GM21723 (cell line): ENCODE results near the gene JCAD.
A peak's percentile ranks its signal among the peaks of the same experiment; 100 is the strongest.
"Not testable (repeated sequence)": the region's sequence is repeated elsewhere in the genome, so short reads cannot be mapped to it uniquely, and the experiment has no call there.

ENCODE experiments used
- ATAC-seq: cut with Tn5 transposase; IDR thresholded peaks from one replicate; pipeline ENCODE4 v1.9.1; 2021; ENCODE audit warnings: mild to moderate bottlenecking, moderate library complexity; ENCODE audit not compliant: unreplicated experiment

Gene JCAD

GRCh38 chr10:30028006-30028737 is 31.2 kb downstream of the JCAD start:
- ATAC-seq, result no peak

DNA sequence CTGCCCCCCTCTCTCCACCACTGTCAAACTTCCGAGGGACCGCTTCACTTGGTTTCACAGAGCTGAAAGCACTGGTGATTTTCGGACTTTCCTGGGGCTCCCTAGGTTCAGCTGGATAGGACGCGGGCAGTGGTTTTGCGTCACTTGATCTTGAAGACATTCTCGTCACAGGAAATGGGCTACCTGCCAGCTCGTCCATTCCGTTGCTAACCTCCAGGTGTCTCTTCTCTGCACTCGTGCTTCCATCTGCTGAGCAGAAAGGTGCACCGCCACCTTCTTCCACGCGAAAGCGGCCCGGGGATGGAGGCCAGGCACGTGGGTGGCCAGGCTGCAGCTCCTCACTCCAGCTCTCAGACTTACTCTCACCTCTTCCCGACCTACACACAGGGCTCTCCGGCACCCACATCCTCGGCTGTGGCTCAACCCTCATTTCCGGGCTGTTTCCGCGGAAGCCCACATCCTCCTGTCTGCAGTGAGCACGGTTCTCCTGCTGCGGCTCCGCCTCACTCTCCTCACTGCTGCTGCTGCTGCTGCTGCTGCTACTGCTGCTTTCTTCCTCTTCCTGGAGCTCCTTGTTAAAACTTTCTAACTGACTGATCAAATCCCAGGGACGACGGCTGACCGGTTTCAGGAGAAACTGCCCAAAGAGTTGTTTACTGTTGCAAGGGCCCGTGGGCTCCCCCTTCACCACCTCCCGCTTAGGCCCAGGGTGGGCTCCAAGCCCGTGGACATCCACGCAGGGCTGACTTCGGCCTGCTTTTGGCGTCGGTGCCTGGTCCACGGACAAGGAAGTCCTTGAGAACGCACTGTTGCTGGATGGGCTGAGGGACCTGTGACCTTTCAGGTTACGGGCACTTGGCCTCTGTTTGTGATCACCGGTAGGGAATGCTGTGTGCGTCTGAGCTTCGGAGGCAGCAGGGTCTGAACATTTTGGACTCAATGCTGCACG is 32.1 kb downstream of the JCAD start:
- peak; percentile 92 for ATAC-seq

GRCh38 chr10:30026578-30026977 is 32.8 kb downstream of the JCAD start:
- ATAC-seq, result no peak

DNA sequence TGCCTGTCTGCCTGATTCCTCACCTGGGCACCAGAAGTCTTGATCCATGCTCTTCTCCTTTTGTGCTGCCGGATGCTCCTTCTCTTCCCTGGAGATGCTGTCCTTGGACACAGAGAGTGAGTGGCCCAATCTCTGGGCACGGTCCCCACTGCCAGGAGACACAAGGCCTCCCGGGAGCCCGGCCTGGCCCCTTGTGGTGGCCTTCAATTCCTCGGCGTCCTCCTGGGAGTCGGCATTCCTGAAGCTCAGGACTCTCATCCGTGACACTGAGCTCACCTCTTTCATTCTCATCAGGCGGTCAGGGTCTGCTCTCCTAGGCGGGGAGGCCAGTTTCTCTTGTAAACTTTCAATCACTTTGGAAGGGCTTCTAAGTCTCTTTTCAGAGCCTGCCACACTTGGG is 33.3 kb downstream of the JCAD start:
- ATAC-seq, result no peak

DNA sequence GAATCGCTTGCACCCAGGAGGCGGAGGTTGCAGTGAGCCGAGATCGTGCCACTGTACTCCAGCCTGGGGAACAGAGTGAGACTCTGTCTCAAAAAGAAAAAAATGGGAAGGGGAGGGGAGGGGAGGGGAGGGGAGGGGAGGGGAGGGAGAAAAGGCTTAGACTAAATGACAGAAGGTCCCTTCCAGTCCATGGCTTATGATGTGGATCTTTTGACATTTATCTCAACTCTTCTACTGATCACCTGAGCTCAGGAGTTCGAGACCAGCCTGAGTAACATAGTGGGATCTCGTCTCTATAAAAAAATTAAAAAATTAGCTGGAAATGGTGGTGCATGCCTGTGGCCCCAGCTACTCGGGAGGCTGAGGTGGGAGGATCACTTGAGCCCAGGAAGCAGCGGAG is 34.0 kb downstream of the JCAD start:
- ATAC-seq, result not testable (repeated sequence)

GRCh38 chr10:30022590-30022989 is 36.8 kb downstream of the JCAD start:
- ATAC-seq, result no peak

DNA sequence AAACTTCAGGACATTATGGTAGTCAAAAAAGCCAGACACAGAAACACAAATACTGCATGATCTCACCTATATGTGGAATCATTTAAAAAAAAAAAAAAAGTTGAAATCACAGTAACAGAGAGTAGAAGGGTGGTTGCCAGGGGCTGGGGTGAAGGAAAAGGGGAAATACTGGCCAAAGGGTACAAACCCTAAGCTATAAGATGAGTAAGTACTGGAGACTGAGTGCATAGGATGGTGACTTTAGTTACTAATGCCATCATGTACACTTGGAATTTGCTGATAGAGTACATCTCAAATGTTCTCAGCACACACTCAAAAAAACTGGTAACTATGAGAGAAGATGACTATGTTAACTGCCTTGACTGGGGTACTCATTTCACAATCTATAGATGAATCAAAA is 39.9 kb downstream of the JCAD start:
- no peak for ATAC-seq

DNA sequence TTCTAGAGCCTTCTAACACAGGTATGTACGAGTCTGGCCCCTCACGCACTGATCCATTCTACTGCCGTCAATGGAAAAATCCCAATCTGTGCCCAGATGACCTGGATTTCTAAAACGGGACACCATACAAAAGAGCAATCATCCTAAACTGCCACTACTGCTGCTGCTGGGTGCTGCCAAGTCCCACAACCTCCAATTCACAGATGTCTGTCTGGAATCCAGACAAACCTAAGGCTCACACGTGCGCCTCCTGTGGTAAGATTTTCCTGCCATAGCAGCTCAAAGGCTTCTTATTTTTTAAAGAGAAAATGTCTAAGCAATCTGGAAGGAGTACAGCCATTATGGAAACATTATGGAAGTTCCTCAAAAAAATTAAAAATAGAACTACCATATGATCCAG is 40.9 kb downstream of the JCAD start:
- ATAC-seq, result no peak

GRCh38 chr10:30017966-30018365 is 41.4 kb downstream of the JCAD start:
- no peak for ATAC-seq

DNA sequence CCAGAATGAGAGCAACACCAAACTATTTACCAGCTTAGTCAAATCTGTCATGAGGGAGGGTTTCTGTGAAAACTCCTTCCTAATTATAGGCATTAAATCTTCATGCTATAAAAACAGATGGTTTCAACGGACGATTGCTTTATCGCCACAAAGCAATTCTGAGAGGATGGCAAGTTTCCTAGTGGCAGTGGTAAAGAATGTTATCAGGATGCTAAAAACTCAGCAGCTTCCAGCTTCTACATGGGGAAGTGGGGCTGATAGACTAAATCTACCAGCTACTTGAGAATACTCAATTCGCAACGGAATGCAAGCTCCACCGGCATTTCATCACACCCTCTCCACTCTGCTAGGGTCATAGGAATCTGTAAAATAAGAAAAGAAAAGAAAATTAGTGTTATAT is 41.8 kb downstream of the JCAD start:
- ATAC-seq, result no peak

- ATAC-seq, result no peak
Measured at GRCh38 chr10:30014511-30014910, 44.9 kb downstream of the JCAD start.

- no peak for ATAC-seq
Measured at GRCh38 chr10:30013757-30014156, 45.6 kb downstream of the JCAD start.

DNA sequence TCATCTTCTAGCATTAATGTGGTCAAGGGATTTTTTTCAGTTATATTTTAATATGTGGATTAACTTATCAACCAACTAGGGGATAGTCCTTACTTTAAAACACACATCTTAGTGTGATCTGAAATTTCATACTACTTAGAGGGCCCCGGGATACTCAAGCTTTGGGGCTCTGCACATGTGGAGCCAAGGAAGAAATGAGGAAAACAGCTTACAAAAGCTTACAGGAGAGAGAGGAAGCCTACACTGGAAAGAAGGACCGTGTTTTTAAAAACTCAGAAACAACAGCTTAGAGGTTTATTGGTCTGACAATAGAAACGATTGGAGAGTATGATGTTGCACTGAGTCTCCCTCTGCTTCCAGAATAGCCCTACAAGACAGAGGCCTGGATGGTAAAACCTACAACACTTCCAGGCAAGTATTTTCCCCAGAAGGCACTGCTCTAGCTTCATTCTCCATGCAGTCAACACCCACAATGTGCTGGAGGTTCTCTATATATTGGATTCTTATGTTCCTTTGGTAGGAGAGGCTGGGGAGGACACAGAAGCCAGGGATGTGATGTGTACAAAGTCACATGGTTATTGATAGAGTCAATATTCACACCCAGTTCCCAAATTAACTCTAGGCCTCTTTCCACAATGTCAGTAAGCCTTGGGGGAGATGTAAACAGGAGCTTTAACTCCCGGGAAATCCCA is 47.3 kb downstream of the JCAD start:
- no peak for ATAC-seq

- ATAC-seq, result no peak
Measured at GRCh38 chr10:30011396-30011795, 48.0 kb downstream of the JCAD start.

- no peak for ATAC-seq
Measured at GRCh38 chr10:30007406-30007805, 52.0 kb downstream of the JCAD start.

GRCh38 chr10:30006410-30006809 is 53.0 kb downstream of the JCAD start:
- no peak for ATAC-seq

- ATAC-seq, result not testable (repeated sequence)
Measured at GRCh38 chr10:30005116-30005515, 54.3 kb downstream of the JCAD start.

- peak; percentile 49 for ATAC-seq
Measured at GRCh38 chr10:30002426-30003266, 56.7 kb downstream of the JCAD start.

DNA sequence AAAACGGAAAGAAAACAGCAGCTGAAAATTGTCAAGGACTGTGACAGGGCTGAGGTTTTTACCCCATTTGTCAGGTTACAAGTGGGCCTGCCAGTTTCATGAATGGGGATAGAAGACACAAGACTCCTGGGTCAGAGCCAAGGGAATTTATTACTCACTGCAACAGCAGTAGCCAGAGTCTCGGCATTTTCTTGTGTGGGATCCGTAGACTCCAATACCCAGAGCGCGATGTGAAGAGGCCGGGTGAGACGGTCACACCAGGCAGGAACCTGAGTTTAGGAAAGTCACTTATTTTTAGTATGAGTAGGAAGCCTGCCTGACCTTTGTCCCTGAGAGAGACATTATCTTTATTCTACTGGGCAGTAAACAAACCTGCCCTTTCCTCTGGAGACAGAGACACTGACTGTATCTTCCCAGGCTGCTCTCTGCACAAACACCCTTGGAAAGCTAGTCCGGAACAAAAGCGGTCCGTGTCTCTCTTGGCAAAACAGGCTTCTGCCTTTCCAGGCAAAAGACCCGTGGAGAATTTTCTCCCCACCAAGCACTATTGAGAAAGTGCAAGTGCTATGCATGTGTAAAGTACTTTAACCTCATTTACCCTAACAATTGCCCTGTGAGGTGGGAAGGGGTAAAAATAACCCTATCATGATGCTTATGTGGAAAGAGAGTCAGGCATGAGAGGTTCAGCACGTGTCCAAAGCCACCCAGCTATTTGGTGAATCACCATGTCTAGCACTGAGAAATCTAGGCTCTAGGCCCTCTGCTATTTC is 58.4 kb downstream of the JCAD start:
- no peak for ATAC-seq
